Panc1 (cell line): ENCODE results near the gene UVSSA.
"Not testable (repeated sequence)": the region's sequence is repeated elsewhere in the genome, so short reads cannot be mapped to it uniquely, and the experiment has no call there.

Experiments
- POLR2AphosphoS5 ChIP-seq: IDR thresholded peaks from 2 replicates; pipeline ENCODE4 v1.6.1; 2012; ENCODE audit warnings: mild to moderate bottlenecking, low read depth, low read length, moderate library complexity
- TCF7L2 ChIP-seq: IDR thresholded peaks from 2 replicates; pipeline ENCODE4 v1.6.1; 2011; ENCODE audit warnings: mild to moderate bottlenecking, low read depth, low read length, inconsistent platforms
- TF ChIP-seq, protein P1 (sequence below): fragments of 450-650 bp; IDR thresholded peaks from 2 replicates; pipeline ENCODE4 v1.5.1; 2017; ENCODE audit warnings: mild to moderate bottlenecking
- TF ChIP-seq, protein P2 (sequence below), 2 experiments: IDR thresholded peaks; 2 replicates each; pipeline ENCODE4 v1.6.1; 2011 to 2012; ENCODE audit warnings: low read depth in 2 of 2, control low read depth in 1 of 2, low read length in 1 of 2, mild to moderate bottlenecking in 1 of 2, moderate library complexity in 1 of 2; ENCODE audit not compliant: insufficient read depth in 1 of 2

DNA sequence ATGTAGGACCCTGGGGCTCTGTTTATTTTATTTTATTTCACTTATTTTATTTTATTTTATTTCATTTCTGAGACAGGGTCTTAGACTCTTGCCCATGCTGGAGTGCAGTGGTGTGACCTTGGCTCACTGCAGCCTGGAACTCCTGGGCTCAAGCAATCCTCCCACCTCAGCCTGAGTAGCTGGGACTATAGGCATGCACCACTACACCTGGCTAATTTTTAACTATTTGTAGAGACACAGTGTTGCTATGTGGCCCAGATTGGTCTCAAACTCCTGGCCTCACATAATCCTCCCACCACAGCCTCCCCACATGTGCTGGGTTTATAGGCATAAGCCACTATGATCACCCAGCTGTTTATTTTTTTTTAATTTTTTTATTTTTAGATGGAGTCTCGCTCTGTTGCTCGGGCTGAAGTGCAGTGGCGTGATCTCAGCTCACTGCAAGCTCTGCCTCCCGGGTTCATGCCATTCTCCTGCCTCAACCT is 96.7 kb downstream of the UVSSA start:
- not testable (repeated sequence) for TF ChIP-seq TCF7L2, POLR2AphosphoS5
- TF ChIP-seq, protein P1, sequence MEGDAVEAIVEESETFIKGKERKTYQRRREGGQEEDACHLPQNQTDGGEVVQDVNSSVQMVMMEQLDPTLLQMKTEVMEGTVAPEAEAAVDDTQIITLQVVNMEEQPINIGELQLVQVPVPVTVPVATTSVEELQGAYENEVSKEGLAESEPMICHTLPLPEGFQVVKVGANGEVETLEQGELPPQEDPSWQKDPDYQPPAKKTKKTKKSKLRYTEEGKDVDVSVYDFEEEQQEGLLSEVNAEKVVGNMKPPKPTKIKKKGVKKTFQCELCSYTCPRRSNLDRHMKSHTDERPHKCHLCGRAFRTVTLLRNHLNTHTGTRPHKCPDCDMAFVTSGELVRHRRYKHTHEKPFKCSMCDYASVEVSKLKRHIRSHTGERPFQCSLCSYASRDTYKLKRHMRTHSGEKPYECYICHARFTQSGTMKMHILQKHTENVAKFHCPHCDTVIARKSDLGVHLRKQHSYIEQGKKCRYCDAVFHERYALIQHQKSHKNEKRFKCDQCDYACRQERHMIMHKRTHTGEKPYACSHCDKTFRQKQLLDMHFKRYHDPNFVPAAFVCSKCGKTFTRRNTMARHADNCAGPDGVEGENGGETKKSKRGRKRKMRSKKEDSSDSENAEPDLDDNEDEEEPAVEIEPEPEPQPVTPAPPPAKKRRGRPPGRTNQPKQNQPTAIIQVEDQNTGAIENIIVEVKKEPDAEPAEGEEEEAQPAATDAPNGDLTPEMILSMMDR = not testable (repeated sequence)
- TF ChIP-seq, protein P2, sequence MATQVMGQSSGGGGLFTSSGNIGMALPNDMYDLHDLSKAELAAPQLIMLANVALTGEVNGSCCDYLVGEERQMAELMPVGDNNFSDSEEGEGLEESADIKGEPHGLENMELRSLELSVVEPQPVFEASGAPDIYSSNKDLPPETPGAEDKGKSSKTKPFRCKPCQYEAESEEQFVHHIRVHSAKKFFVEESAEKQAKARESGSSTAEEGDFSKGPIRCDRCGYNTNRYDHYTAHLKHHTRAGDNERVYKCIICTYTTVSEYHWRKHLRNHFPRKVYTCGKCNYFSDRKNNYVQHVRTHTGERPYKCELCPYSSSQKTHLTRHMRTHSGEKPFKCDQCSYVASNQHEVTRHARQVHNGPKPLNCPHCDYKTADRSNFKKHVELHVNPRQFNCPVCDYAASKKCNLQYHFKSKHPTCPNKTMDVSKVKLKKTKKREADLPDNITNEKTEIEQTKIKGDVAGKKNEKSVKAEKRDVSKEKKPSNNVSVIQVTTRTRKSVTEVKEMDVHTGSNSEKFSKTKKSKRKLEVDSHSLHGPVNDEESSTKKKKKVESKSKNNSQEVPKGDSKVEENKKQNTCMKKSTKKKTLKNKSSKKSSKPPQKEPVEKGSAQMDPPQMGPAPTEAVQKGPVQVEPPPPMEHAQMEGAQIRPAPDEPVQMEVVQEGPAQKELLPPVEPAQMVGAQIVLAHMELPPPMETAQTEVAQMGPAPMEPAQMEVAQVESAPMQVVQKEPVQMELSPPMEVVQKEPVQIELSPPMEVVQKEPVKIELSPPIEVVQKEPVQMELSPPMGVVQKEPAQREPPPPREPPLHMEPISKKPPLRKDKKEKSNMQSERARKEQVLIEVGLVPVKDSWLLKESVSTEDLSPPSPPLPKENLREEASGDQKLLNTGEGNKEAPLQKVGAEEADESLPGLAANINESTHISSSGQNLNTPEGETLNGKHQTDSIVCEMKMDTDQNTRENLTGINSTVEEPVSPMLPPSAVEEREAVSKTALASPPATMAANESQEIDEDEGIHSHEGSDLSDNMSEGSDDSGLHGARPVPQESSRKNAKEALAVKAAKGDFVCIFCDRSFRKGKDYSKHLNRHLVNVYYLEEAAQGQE (IDR thresholded peaks at IDR 0.05; ENCODE audit: insufficient read depth in 1 of 2, low read depth in 2 of 2, low read length in 1 of 2) = not testable (repeated sequence)
